ENCODE data around the gene STAB1.

- TF ChIP-seq CTCF (conservative IDR thresholded peaks at IDR 0.05; ENCODE audit: low read depth in 2 of 2): no peak
- TF ChIP-seq EZH2 (IDR thresholded peaks at IDR 0.05; ENCODE audit: low read depth, unreplicated experiment): no peak
- TF ChIP-seq CREB1 (CRISPR knock-in tag; IDR thresholded peaks at IDR 0.05; ENCODE audit: low read depth): no peak
- TF ChIP-seq POLR2AphosphoS5 (IDR thresholded peaks at IDR 0.05; ENCODE audit: low read depth): no peak
- no peak for TF ChIP-seq JUNB (IDR thresholded peaks at IDR 0.05; ENCODE audit: unreplicated experiment)
Observed at GRCh38 chr3:52513281-52513680, 18.1 kb downstream of the STAB1 start.
